ENCODE measurements around the gene TP53INP2. TPM values are rescaled to one million over a fixed set of nuclear protein-coding genes. Genes with fewer than 3 reads are reported as not detected.

The TP53INP2 gene
- total RNA-seq, 1 experiment from 2014 or later: 4.9 TPM

GRCh38 chr20:34732523-34732922, 28.4 kb downstream of the TP53INP2 start:
- H3K4me1 ChIP-seq (replicated peaks; ENCODE audit: insufficient read depth): no peaks in the 10 kb centered on the region
- intact Hi-C loops (cut with micrococcal nuclease; ENCODE audit: unreplicated experiment): no loop called here
- TF ChIP-seq CTCF (conservative IDR thresholded peaks at IDR 0.05): no peak
- TF ChIP-seq EZH2 (IDR thresholded peaks at IDR 0.05; ENCODE audit: low read depth): no peak
- BruUV-seq (replicated peaks): no TSS peak
- H3K36me3 ChIP-seq (ENCODE audit: low read depth): peaks cover 13% of the 10 kb centered on the region; the same call in 1 of the 2 replicates
- ChIA-PET CTCF (no interaction called here), POLR2A (ENCODE audit: unreplicated experiment) (no interaction called here)
- no peak overlapping the region for H2AFZ ChIP-seq
- no peaks in the 10 kb centered on the region for H3K79me2 ChIP-seq (ENCODE audit: low read depth)
- H3K9me2 ChIP-seq (ENCODE audit: insufficient read depth): no peaks in the 10 kb centered on the region
- no peak overlapping the region for H3K27ac ChIP-seq
- H3K9me3 ChIP-seq (ENCODE audit: insufficient read depth, low read depth): no peaks in the 10 kb centered on the region
- 0 out of 2 replicates have a peak, but pooled peaks cover 5% of the 10 kb centered on the region for H4K20me1 ChIP-seq (ENCODE audit: insufficient read depth)
- H3K4me3 ChIP-seq: no peak overlapping the region
- H3F3A ChIP-seq (ENCODE audit: insufficient read depth, low read depth): no peaks in the 10 kb centered on the region
- H3K4me2 ChIP-seq: no peak overlapping the region
- no peak for DNase-seq
- no peaks in the 10 kb centered on the region for H3K27me3 ChIP-seq (ENCODE audit: insufficient read depth, low read depth)

GRCh38 chr20:34736106-34736735, 32.1 kb downstream of the TP53INP2 start:
- H3K79me2 ChIP-seq (ENCODE audit: low read depth): no peaks in the 10 kb centered on the region
- ChIA-PET POLR2A (ENCODE audit: unreplicated experiment) (no interaction called here), CTCF (no interaction called here)
- no peak for TF ChIP-seq CTCF (conservative IDR thresholded peaks at IDR 0.05)
- TF ChIP-seq EZH2 (IDR thresholded peaks at IDR 0.05; ENCODE audit: low read depth): no peak
- H3K9me3 ChIP-seq (ENCODE audit: insufficient read depth, low read depth): no peaks in the 10 kb centered on the region
- no peaks in the 10 kb centered on the region for H3F3A ChIP-seq (ENCODE audit: insufficient read depth, low read depth)
- H2AFZ ChIP-seq: no peak overlapping the region
- no peaks in the 10 kb centered on the region for H3K9me2 ChIP-seq (ENCODE audit: insufficient read depth)
- no TSS peak for BruUV-seq (replicated peaks)
- no peak overlapping the region for H3K4me2 ChIP-seq
- intact Hi-C loops (cut with micrococcal nuclease; ENCODE audit: unreplicated experiment): no loop called here
- H3K36me3 ChIP-seq (ENCODE audit: low read depth): peaks cover 9% of the 10 kb centered on the region; the same call in 1 of the 2 replicates
- no peak overlapping the region for H3K4me3 ChIP-seq
- no peak for DNase-seq
- H3K27ac ChIP-seq: no peak overlapping the region
- no peaks in the 10 kb centered on the region for H3K27me3 ChIP-seq (ENCODE audit: insufficient read depth, low read depth)
- no peaks in the 10 kb centered on the region for H3K4me1 ChIP-seq (replicated peaks; ENCODE audit: insufficient read depth)
- H4K20me1 ChIP-seq (ENCODE audit: insufficient read depth): no peaks in the 10 kb centered on the region

- Histone ChIP-seq H3K9me2 (ENCODE audit: insufficient read depth) (no peaks in the 10 kb centered on the region), H3K4me2 (no peak overlapping the region), H3K79me2 (ENCODE audit: low read depth) (no peaks in the 10 kb centered on the region), H4K20me1 (ENCODE audit: insufficient read depth) (no peaks in the 10 kb centered on the region), H3K27me3 (ENCODE audit: insufficient read depth, low read depth) (no peaks in the 10 kb centered on the region), H3K4me1 (replicated peaks; ENCODE audit: insufficient read depth) (no peaks in the 10 kb centered on the region), H3K4me3 (no peak overlapping the region), H3K27ac (no peak overlapping the region), H3F3A (ENCODE audit: insufficient read depth, low read depth) (no peaks in the 10 kb centered on the region), H2AFZ (no peak overlapping the region), H3K36me3 (ENCODE audit: low read depth) (no peaks in the 10 kb centered on the region; the same call in 1 of the 2 replicates), H3K9me3 (ENCODE audit: insufficient read depth, low read depth) (no peaks in the 10 kb centered on the region)
- TF ChIP-seq CTCF (conservative IDR thresholded peaks at IDR 0.05) (no peak), EZH2 (IDR thresholded peaks at IDR 0.05; ENCODE audit: low read depth) (no peak)
- intact Hi-C loops (cut with micrococcal nuclease; ENCODE audit: unreplicated experiment): no loop called here
- CTCF ChIA-PET: interaction anchor here (0.9 kb wide), 1 partner anchor 27 kb away, joined by 4 read pairs; no protein-coding TSS in a partner anchor
- no peak for DNase-seq
- no TSS peak for BruUV-seq (replicated peaks)
- POLR2A ChIA-PET (ENCODE audit: unreplicated experiment): no interaction called here
Measured at GRCh38 chr20:34743039-34743438, 38.9 kb downstream of the TP53INP2 start.

Data from PC-9 (cell line).